ENCODE results near the gene NAT8L. TPM values are rescaled to one million over a fixed set of nuclear protein-coding genes. Genes with fewer than 3 reads are reported as not detected.

NAT8L gene
- total RNA-seq, 1 experiment from 2014 or later = 16.6 TPM

- H3K9me3 ChIP-seq (ENCODE audit: control insufficient read depth, insufficient read depth, low read depth, low read length) = no peaks in the 10 kb centered on the region
- ATAC-seq = no peak
- DNase-seq (ENCODE audit: low read depth, low spot score) = no peak
- ChIA-PET POLR2A (no interaction called here), CTCF (no interaction called here)
- H3K27ac ChIP-seq (ENCODE audit: low read length) = no peak overlapping the region
- no peak overlapping the region for H3K4me3 ChIP-seq (ENCODE audit: low read depth in 2 of 2, low read length in 2 of 2)
- intact Hi-C loops (cut with micrococcal nuclease; ENCODE audit: unreplicated experiment) = no loop called here
- no peaks in the 10 kb centered on the region for H3K27me3 ChIP-seq (ENCODE audit: control insufficient read depth, insufficient read depth, low read length)
- peaks cover 7% of the 10 kb centered on the region for H3K4me1 ChIP-seq (ENCODE audit: control insufficient read depth, insufficient read depth, low read length)
- no TSS peak for BruUV-seq (replicated peaks)
- no peaks in the 10 kb centered on the region for H3K36me3 ChIP-seq (ENCODE audit: control insufficient read depth, insufficient read depth, low read length)
- TF ChIP-seq TCF7L2 (IDR thresholded peaks at IDR 0.05; ENCODE audit: low read depth, low read length) = no peak
- TF ChIP-seq, protein P1, sequence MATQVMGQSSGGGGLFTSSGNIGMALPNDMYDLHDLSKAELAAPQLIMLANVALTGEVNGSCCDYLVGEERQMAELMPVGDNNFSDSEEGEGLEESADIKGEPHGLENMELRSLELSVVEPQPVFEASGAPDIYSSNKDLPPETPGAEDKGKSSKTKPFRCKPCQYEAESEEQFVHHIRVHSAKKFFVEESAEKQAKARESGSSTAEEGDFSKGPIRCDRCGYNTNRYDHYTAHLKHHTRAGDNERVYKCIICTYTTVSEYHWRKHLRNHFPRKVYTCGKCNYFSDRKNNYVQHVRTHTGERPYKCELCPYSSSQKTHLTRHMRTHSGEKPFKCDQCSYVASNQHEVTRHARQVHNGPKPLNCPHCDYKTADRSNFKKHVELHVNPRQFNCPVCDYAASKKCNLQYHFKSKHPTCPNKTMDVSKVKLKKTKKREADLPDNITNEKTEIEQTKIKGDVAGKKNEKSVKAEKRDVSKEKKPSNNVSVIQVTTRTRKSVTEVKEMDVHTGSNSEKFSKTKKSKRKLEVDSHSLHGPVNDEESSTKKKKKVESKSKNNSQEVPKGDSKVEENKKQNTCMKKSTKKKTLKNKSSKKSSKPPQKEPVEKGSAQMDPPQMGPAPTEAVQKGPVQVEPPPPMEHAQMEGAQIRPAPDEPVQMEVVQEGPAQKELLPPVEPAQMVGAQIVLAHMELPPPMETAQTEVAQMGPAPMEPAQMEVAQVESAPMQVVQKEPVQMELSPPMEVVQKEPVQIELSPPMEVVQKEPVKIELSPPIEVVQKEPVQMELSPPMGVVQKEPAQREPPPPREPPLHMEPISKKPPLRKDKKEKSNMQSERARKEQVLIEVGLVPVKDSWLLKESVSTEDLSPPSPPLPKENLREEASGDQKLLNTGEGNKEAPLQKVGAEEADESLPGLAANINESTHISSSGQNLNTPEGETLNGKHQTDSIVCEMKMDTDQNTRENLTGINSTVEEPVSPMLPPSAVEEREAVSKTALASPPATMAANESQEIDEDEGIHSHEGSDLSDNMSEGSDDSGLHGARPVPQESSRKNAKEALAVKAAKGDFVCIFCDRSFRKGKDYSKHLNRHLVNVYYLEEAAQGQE (IDR thresholded peaks at IDR 0.05; ENCODE audit: insufficient read depth in 1 of 2, low read depth in 2 of 2, low read length in 1 of 2) = no peak
- TF ChIP-seq, protein P2, sequence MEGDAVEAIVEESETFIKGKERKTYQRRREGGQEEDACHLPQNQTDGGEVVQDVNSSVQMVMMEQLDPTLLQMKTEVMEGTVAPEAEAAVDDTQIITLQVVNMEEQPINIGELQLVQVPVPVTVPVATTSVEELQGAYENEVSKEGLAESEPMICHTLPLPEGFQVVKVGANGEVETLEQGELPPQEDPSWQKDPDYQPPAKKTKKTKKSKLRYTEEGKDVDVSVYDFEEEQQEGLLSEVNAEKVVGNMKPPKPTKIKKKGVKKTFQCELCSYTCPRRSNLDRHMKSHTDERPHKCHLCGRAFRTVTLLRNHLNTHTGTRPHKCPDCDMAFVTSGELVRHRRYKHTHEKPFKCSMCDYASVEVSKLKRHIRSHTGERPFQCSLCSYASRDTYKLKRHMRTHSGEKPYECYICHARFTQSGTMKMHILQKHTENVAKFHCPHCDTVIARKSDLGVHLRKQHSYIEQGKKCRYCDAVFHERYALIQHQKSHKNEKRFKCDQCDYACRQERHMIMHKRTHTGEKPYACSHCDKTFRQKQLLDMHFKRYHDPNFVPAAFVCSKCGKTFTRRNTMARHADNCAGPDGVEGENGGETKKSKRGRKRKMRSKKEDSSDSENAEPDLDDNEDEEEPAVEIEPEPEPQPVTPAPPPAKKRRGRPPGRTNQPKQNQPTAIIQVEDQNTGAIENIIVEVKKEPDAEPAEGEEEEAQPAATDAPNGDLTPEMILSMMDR (IDR thresholded peaks at IDR 0.05) = no peak
- TF ChIP-seq SIN3A (IDR thresholded peaks at IDR 0.05; ENCODE audit: borderline replicate concordance, insufficient read depth, low read depth, low read length) = no peak
- no peak for TF ChIP-seq POLR2AphosphoS5 (IDR thresholded peaks at IDR 0.05; ENCODE audit: low read depth, low read length)
- in situ Hi-C loops (cut with HindIII; ENCODE audit: low pct_unique_long_range_greater_than_20kb, low sequenced_read_pairs) = no loop called here
These were observed 14.1 kb downstream of the NAT8L start for GRCh38 chr4:2072971-2073807.

DNA sequence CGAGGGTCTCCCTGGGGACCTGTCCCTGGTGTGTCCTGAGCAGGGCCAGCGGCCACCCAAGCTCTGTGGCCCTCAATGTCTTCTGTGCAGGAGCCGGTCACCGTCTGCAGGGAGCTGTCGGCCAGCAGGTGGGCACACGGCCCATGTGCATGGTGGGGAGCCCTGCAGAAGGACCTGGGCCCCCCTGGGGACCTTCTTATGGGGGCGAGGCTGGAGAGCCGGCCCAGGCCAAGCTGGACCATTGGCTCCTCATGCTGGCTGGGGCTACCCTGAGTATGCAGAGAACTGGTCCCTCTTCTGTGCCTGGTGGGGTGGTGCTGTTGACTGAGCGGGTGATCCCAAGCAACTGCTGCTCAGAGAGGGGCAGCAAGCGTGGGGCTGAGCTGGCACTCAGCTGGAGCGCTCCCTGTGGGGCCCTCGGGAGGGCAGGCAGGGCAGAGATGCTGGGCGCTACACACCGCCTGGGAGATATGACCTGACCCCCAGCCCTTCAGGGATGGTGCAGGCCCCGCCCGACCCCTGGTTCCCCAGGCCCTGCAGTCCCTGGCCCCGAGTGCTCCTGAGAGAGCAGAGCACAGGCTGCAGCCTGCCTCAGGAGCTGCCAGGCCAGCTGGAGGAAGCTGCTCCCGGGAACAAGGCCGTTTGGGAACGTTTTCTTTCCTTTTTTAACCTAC is 14.8 kb downstream of the NAT8L start:
- H3K4me1 ChIP-seq (ENCODE audit: control insufficient read depth, insufficient read depth, low read length) = peaks cover 7% of the 10 kb centered on the region
- no peaks in the 10 kb centered on the region for H3K27me3 ChIP-seq (ENCODE audit: control insufficient read depth, insufficient read depth, low read length)
- CTCF ChIA-PET = no interaction called here
- no peak for DNase-seq (ENCODE audit: low read depth, low spot score)
- POLR2A ChIA-PET = no interaction called here
- H3K9me3 ChIP-seq (ENCODE audit: control insufficient read depth, insufficient read depth, low read depth, low read length) = no peaks in the 10 kb centered on the region
- intact Hi-C loops (cut with micrococcal nuclease; ENCODE audit: unreplicated experiment) = no loop called here
- TF ChIP-seq SIN3A (IDR thresholded peaks at IDR 0.05; ENCODE audit: borderline replicate concordance, insufficient read depth, low read depth, low read length) (no peak), TCF7L2 (IDR thresholded peaks at IDR 0.05; ENCODE audit: low read depth, low read length) (no peak), POLR2AphosphoS5 (IDR thresholded peaks at IDR 0.05; ENCODE audit: low read depth, low read length) (no peak)
- TF ChIP-seq, protein P1 (IDR thresholded peaks at IDR 0.05; ENCODE audit: insufficient read depth in 1 of 2, low read depth in 2 of 2, low read length in 1 of 2) = no peak
- TF ChIP-seq, protein P2 (IDR thresholded peaks at IDR 0.05) = no peak
- no peak overlapping the region for H3K4me3 ChIP-seq (ENCODE audit: low read depth in 2 of 2, low read length in 2 of 2)
- no TSS peak for BruUV-seq (replicated peaks)
- no peaks in the 10 kb centered on the region for H3K36me3 ChIP-seq (ENCODE audit: control insufficient read depth, insufficient read depth, low read length)
- in situ Hi-C loops (cut with HindIII; ENCODE audit: low pct_unique_long_range_greater_than_20kb, low sequenced_read_pairs) = no loop called here
- no peak overlapping the region for H3K27ac ChIP-seq (ENCODE audit: low read length)
- no peak for ATAC-seq

Measured in Panc1 (cell line).